AG04450 (cell line): ENCODE data around the gene ANKRD13C. TPM values are rescaled to one million over a fixed set of nuclear protein-coding genes. Genes with fewer than 3 reads are reported as not detected.

Experiments used
- CTCF ChIA-PET: fragments of 300-600, 350-600 bp; formaldehyde crosslinking; extraction: SDS; loops from one replicate; lab custom pipeline; 2022; ENCODE audit warnings: antibody characterized with exemption, inconsistent platforms; lab: Charles Lee
- POLR2A ChIA-PET: fragments of 350-600 bp; formaldehyde crosslinking; extraction: SDS; loops from one replicate; lab custom pipeline; 2021; ENCODE audit warnings: antibody characterized with exemption, inconsistent platforms; lab: Yijun Ruan, JAX
- DNase-seq: peaks from one replicate; pipeline ENCODE4 v3.0.0-alpha.2; 2011; ENCODE audit warnings: low read depth, low spot score
- H3K27ac ChIP-seq: one replicate; pipeline ENCODE4 v1.5.1; 2012; ENCODE audit warnings: low read depth, low read length, control low read depth
- H3K27me3 ChIP-seq: one replicate; pipeline ENCODE4 v1.6.0; 2012; ENCODE audit warnings: low read length; ENCODE audit not compliant: control insufficient read depth, insufficient read depth
- H3K4me3 ChIP-seq: 2 replicates; pipeline ENCODE4 v1.5.1; 2011; ENCODE audit warnings: mild to moderate bottlenecking, low read depth, low read length, control low read depth
- H3K9me3 ChIP-seq: 2 replicates; pipeline ENCODE4 v1.5.1; 2012; ENCODE audit warnings: low read length; ENCODE audit not compliant: control insufficient read depth, insufficient read depth
- polyA plus RNA-seq: library from polyadenylated mRNA; depleted of rRNA; stranded (reverse); fragments of >200 nt; gene quantifications from 2 replicates; pipeline ENCODE4 v1.2.3, GENCODE V29; 2011; rRNA removed
- TF ChIP-seq, protein P1 (sequence below): IDR thresholded peaks from 2 replicates; pipeline ENCODE4 v1.5.1; 2011; ENCODE audit warnings: low read depth, low read length, control low read depth, inconsistent platforms

ANKRD13C gene
- polyA plus RNA-seq, 1 experiment: 18.1 TPM

DNA sequence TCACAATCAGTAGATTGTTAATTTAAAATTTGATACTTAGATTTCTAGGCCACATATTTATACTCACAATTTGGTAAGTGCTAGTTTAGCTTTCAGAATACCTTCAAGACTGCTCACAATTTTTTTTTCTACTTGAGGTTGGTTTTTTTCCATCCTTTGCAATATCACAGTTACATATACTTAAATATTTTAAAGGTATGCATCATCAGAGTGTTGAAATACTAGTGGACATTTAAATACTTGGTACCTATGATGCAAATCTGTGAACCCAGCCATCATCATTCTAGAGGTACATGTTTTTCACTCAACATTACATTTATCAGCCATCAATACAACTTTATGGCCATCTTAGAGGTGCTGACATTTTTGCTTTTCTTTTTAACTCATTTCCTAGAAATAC is 143.0 kb downstream of the ANKRD13C start:
- POLR2A ChIA-PET: interaction anchor here (1.1 kb wide), 1 partner anchor 10 kb away, joined by 6 read pairs; the partner anchor contains the start of gene SRSF11
- TF ChIP-seq, protein P1, sequence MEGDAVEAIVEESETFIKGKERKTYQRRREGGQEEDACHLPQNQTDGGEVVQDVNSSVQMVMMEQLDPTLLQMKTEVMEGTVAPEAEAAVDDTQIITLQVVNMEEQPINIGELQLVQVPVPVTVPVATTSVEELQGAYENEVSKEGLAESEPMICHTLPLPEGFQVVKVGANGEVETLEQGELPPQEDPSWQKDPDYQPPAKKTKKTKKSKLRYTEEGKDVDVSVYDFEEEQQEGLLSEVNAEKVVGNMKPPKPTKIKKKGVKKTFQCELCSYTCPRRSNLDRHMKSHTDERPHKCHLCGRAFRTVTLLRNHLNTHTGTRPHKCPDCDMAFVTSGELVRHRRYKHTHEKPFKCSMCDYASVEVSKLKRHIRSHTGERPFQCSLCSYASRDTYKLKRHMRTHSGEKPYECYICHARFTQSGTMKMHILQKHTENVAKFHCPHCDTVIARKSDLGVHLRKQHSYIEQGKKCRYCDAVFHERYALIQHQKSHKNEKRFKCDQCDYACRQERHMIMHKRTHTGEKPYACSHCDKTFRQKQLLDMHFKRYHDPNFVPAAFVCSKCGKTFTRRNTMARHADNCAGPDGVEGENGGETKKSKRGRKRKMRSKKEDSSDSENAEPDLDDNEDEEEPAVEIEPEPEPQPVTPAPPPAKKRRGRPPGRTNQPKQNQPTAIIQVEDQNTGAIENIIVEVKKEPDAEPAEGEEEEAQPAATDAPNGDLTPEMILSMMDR: no peak
- no peak for DNase-seq
- Histone ChIP-seq H3K27me3 (no peaks in the 10 kb centered on the region), H3K9me3 (no peaks in the 10 kb centered on the region), H3K27ac (no peak overlapping the region), H3K4me3 (no peak overlapping the region)
- CTCF ChIA-PET: no interaction called here

DNA sequence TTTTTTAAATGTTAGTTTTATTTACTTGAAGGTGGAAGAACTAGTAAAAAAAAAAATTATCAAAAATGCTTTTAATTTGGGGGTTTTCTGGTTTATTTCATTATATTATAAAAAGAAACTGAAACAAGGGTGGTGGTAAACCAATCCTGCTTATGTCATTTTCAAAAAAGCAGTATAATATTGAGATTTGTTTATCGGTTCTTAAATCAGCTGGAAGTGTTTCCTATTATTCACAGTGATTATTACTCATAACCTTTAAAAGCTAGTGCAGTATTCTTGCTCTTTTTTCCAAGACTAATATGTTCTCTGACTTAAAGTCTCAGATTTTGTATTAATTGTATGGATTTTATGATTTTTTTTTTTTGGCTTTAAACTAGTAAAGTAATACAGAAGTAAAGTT is 143.7 kb downstream of the ANKRD13C start:
- H3K27me3 ChIP-seq: no peaks in the 10 kb centered on the region
- no peak overlapping the region for H3K27ac ChIP-seq
- ChIA-PET POLR2A (interaction anchor here (1.1 kb wide), 1 partner anchor 10 kb away, joined by 6 read pairs; the partner anchor contains the start of gene SRSF11), CTCF (no interaction called here)
- no peak overlapping the region for H3K4me3 ChIP-seq
- no peaks in the 10 kb centered on the region for H3K9me3 ChIP-seq
- DNase-seq: no peak
- TF ChIP-seq, protein P1: no peak

Other genes with a start within 250 kb of the ANKRD13C start
- gene LRRC40, start 149.1 kb downstream of the ANKRD13C start, polyA plus RNA-seq: 13.9 and 20.6 TPM in 2 replicates
- gene SRSF11, start 133.3 kb downstream of the ANKRD13C start, polyA plus RNA-seq: 230 and 287 TPM in 2 replicates
- gene CTH, start 56.5 kb upstream of the ANKRD13C start, polyA plus RNA-seq: 7.9 and 9.6 TPM in 2 replicates